LNCAP (cell line): Measurements from ENCODE around the gene EDN2.

ENCODE experiments used
- CTCF ChIP-seq: fragments of 450-650 bp; IDR thresholded peaks from 2 replicates; pipeline ENCODE4 v1.5.1; 2017; ENCODE audit warnings: mild to moderate bottlenecking

EDN2 gene

GRCh38 chr1:41492341-41492848 lies 7.9 kb upstream of the EDN2 start:
- peak; percentile 72 for TF ChIP-seq CTCF

- TF ChIP-seq CTCF: no peak
These were observed 6.4 kb upstream of the EDN2 start for GRCh38 chr1:41490911-41491310.

- TF ChIP-seq CTCF: no peak
These were observed 5.1 kb upstream of the EDN2 start for GRCh38 chr1:41489561-41489960.

- no peak for TF ChIP-seq CTCF
These were observed 3.8 kb upstream of the EDN2 start for GRCh38 chr1:41488040-41488951.

GRCh38 chr1:41487126-41488039 lies 2.9 kb upstream of the EDN2 start:
- no peak for TF ChIP-seq CTCF

GRCh38 chr1:41486371-41487125 lies 2.1 kb upstream of the EDN2 start:
- TF ChIP-seq CTCF: no peak

- TF ChIP-seq CTCF: no peak
These were observed 1.5 kb upstream of the EDN2 start for GRCh38 chr1:41486053-41486370.
